Fibroblast of lung (primary cell): ENCODE data around the gene UNC45B. TPM values are rescaled to one million over a fixed set of nuclear protein-coding genes. Genes with fewer than 3 reads are reported as not detected.

Experiments
- DNase-seq, 2 donors: peaks; one replicate each; pipeline versions ENCODE4 v3.0.0 to v3.0.0-alpha.2; 2010; ENCODE audit warnings: low read depth in 2 of 2
- H2AFZ ChIP-seq: 2 replicates; pipeline ENCODE4 v1.5.1; 2012; ENCODE audit warnings: low read length, control low read depth, inconsistent platforms
- H3K27ac ChIP-seq: 2 replicates; pipeline ENCODE4 v1.5.1; 2011; ENCODE audit warnings: low read length, control low read depth; ENCODE audit not compliant: insufficient read depth
- H3K27me3 ChIP-seq: 2 replicates; pipeline ENCODE4 v1.5.1; 2011; ENCODE audit warnings: mild to moderate bottlenecking, low read length; ENCODE audit not compliant: control insufficient read depth, insufficient read depth
- H3K36me3 ChIP-seq: 2 replicates; pipeline ENCODE4 v1.5.1; 2011; ENCODE audit warnings: low read length; ENCODE audit not compliant: control insufficient read depth, insufficient read depth
- H3K4me1 ChIP-seq: 2 replicates; pipeline ENCODE4 v1.5.1; 2011; ENCODE audit warnings: low read length; ENCODE audit not compliant: control insufficient read depth, insufficient read depth; ENCODE audit errors: extremely low read depth
- H3K4me2 ChIP-seq: 2 replicates; pipeline ENCODE4 v1.5.1; 2011; ENCODE audit warnings: low read length, control low read depth; ENCODE audit not compliant: insufficient read depth; ENCODE audit errors: extremely low read depth
- H3K4me3 ChIP-seq, 4 experiments: fragments of 200-600 bp in 1 of 4; sonication (generic) in 1 of 4; replicated peaks in 1 of 4; 2 replicates each; pipeline ENCODE4 v1.5.1; 2011 to 2016; ENCODE audit warnings: low read length in 4 of 4, low read depth in 3 of 4, mild to moderate bottlenecking in 3 of 4, control low read depth in 2 of 4, inconsistent platforms in 1 of 4, mixed read lengths in 1 of 4; ENCODE audit not compliant: insufficient read depth in 1 of 4; ENCODE audit errors: control extremely low read depth in 1 of 4
- H3K79me2 ChIP-seq: 2 replicates; pipeline ENCODE4 v1.5.1; 2012; ENCODE audit warnings: mild to moderate bottlenecking, low read length, inconsistent platforms; ENCODE audit not compliant: control insufficient read depth, insufficient read depth
- H3K9ac ChIP-seq: 2 replicates; pipeline ENCODE4 v1.5.1; 2011; ENCODE audit warnings: mild to moderate bottlenecking, low read length, control low read depth; ENCODE audit not compliant: insufficient read depth
- H3K9me3 ChIP-seq: 2 replicates; pipeline ENCODE4 v1.5.1; 2012; ENCODE audit warnings: low read depth, low read length; ENCODE audit not compliant: control insufficient read depth, insufficient read depth
- H4K20me1 ChIP-seq: 2 replicates; pipeline ENCODE4 v1.5.1; 2011; ENCODE audit warnings: low read length; ENCODE audit not compliant: control insufficient read depth, insufficient read depth; ENCODE audit errors: extremely low read depth
- CTCF ChIP-seq, 2 donors: IDR thresholded peaks in 1 of 2; conservative IDR thresholded peaks in 1 of 2; 1 replicate in 1 of 2; 2 replicates in 1 of 2; pipeline ENCODE4 v1.5.1; 2011 to 2012; ENCODE audit warnings: low read length in 2 of 2, control low read depth in 1 of 2, inconsistent platforms in 1 of 2, low read depth in 1 of 2, mild to moderate bottlenecking in 1 of 2
- EZH2 ChIP-seq: IDR thresholded peaks from 2 replicates; pipeline ENCODE4 v1.5.1; 2012; ENCODE audit warnings: low read length, control low read depth, mild to moderate bottlenecking; ENCODE audit errors: missing control alignments
- polyA plus RNA-seq, 2 donors: library from polyadenylated mRNA; depleted of rRNA in 1 of 2; stranded (reverse) in 1 of 2; unstranded in 1 of 2; fragments of >200 nt; gene quantifications; 2 replicates each; pipeline ENCODE4 v1.2.1, GENCODE V29; 2011 to 2012; ENCODE audit warnings: missing spikeins in 1 of 2
- total RNA-seq: library from RNA; depleted of rRNA; stranded (reverse); fragments of >200 nt; gene quantifications from 2 replicates; pipeline ENCODE4 v1.2.1, GENCODE V29; 2014

UNC45B gene
- total and polyA plus RNA-seq, 2 donors (not counting 1 experiment from before 2014, with no cell fraction given), result not detected

- H3K27ac ChIP-seq, result no peak overlapping the region
- H3K4me2 ChIP-seq, result no peak overlapping the region
- no peaks in the 10 kb centered on the region for H3K9me3 ChIP-seq
- no peaks in the 10 kb centered on the region for H3K4me1 ChIP-seq
- no peak for TF ChIP-seq EZH2
- no peak for TF ChIP-seq CTCF (conservative IDR thresholded peaks at IDR 0.05 in 1 of 2, IDR thresholded peaks at IDR 0.05 in 1 of 2; ENCODE audit: low read depth in 1 of 2, low read length in 2 of 2)
- H3K4me3 ChIP-seq, result no peak overlapping the region
- peaks cover under 1% of the 10 kb centered on the region for H3K27me3 ChIP-seq
- no peak overlapping the region for H2AFZ ChIP-seq
- no peaks in the 10 kb centered on the region for H3K79me2 ChIP-seq
- DNase-seq, result no peak
- H3K36me3 ChIP-seq, result no peaks in the 10 kb centered on the region
- H4K20me1 ChIP-seq, result no peaks in the 10 kb centered on the region
- H3K9ac ChIP-seq, result no peak overlapping the region
These were observed 63.1 kb downstream of the UNC45B start for GRCh38 chr17:35210741-35211140.

GRCh38 chr17:35212668-35213067 is 65.1 kb downstream of the UNC45B start:
- Histone ChIP-seq H2AFZ (no peak overlapping the region), H3K27me3 (peaks cover 2% of the 10 kb centered on the region), H3K4me3 (no peak overlapping the region), H3K36me3 (no peaks in the 10 kb centered on the region), H3K4me2 (no peak overlapping the region), H3K9me3 (no peaks in the 10 kb centered on the region), H3K9ac (no peak overlapping the region), H4K20me1 (no peaks in the 10 kb centered on the region), H3K79me2 (no peaks in the 10 kb centered on the region), H3K4me1 (no peaks in the 10 kb centered on the region), H3K27ac (no peak overlapping the region)
- no peak for TF ChIP-seq EZH2
- no peak for TF ChIP-seq CTCF (conservative IDR thresholded peaks at IDR 0.05 in 1 of 2, IDR thresholded peaks at IDR 0.05 in 1 of 2; ENCODE audit: low read depth in 1 of 2, low read length in 2 of 2)
- no peak for DNase-seq

GRCh38 chr17:35213412-35213940 is 65.9 kb downstream of the UNC45B start:
- H3K36me3 ChIP-seq, result no peaks in the 10 kb centered on the region
- no peak overlapping the region for H3K9ac ChIP-seq
- H3K27ac ChIP-seq, result no peak overlapping the region
- H3K79me2 ChIP-seq, result no peaks in the 10 kb centered on the region
- no peaks in the 10 kb centered on the region for H3K9me3 ChIP-seq
- no peak overlapping the region for H2AFZ ChIP-seq
- no peak overlapping the region for H3K4me3 ChIP-seq
- DNase-seq, result no peak
- no peaks in the 10 kb centered on the region for H3K4me1 ChIP-seq
- H3K27me3 ChIP-seq, result peaks cover 2% of the 10 kb centered on the region
- TF ChIP-seq CTCF (conservative IDR thresholded peaks at IDR 0.05 in 1 of 2, IDR thresholded peaks at IDR 0.05 in 1 of 2; ENCODE audit: low read depth in 1 of 2, low read length in 2 of 2), result no peak
- TF ChIP-seq EZH2, result no peak
- no peaks in the 10 kb centered on the region for H4K20me1 ChIP-seq
- H3K4me2 ChIP-seq, result no peak overlapping the region
